HepG2 (cell line): ENCODE results near the gene NAPB. TPM values are rescaled to one million over a fixed set of nuclear protein-coding genes. Genes with fewer than 3 reads are reported as not detected.
A peak's percentile ranks its signal among the peaks of the same experiment; 100 is the strongest.

Experiments
- FOXK2 ChIP-seq: fragments of 450-650 bp; IDR thresholded peaks from 2 replicates; pipeline ENCODE4 v1.6.1; 2016
- GATAD2A ChIP-seq: IDR thresholded peaks from 2 replicates; pipeline ENCODE4 v1.6.1; 2016
- HDAC1 ChIP-seq: sonication (generic); formaldehyde crosslinking; IDR thresholded peaks from 2 replicates; pipeline ENCODE4 v1.5.1; 2020; ENCODE audit warnings: mild to moderate bottlenecking, missing genetic modification reagents
- KAT8 ChIP-seq: IDR thresholded peaks from 2 replicates; pipeline ENCODE4 v1.6.1; 2016; ENCODE audit warnings: missing genetic modification reagents, missing compliant biosample characterization
- KDM3A ChIP-seq: IDR thresholded peaks from 2 replicates; pipeline ENCODE4 v1.6.1; 2018; ENCODE audit warnings: low read depth, missing compliant biosample characterization
- NRL ChIP-seq: sonication (generic); formaldehyde crosslinking; IDR thresholded peaks from 2 replicates; pipeline ENCODE4 v1.5.0; 2020; ENCODE audit warnings: missing genetic modification reagents, mild to moderate bottlenecking, moderate library complexity, borderline replicate concordance
- SATB2 ChIP-seq: sonication (generic); formaldehyde crosslinking; IDR thresholded peaks from 2 replicates; pipeline ENCODE4 v1.5.0; 2020; ENCODE audit warnings: missing genetic modification reagents
- SMYD3 ChIP-seq: sonication (generic); formaldehyde crosslinking; IDR thresholded peaks from 2 replicates; pipeline ENCODE4 v1.8.1; 2023; ENCODE audit warnings: mild to moderate bottlenecking, missing genetic modification reagents
- TCF7 ChIP-seq: sonication (generic); IDR thresholded peaks from 2 replicates; pipeline ENCODE4 v1.6.1; 2016; ENCODE audit warnings: antibody characterized with exemption, low read depth
- TOPORS ChIP-seq: sonication (generic); formaldehyde crosslinking; IDR thresholded peaks from 2 replicates; pipeline ENCODE4 v1.8.0; 2023; ENCODE audit warnings: mild to moderate bottlenecking, missing genetic modification reagents
- ZBTB46 ChIP-seq: sonication (generic); formaldehyde crosslinking; IDR thresholded peaks from 2 replicates; pipeline ENCODE4 v1.4.0; 2020; ENCODE audit warnings: mild to moderate bottlenecking, missing genetic modification reagents, borderline replicate concordance
- ZNF121 ChIP-seq: sonication (generic); formaldehyde crosslinking; IDR thresholded peaks from 2 replicates; pipeline ENCODE4 v1.5.0; 2020; ENCODE audit warnings: mild to moderate bottlenecking, missing genetic modification reagents
- ZNF224 ChIP-seq: sonication (generic); formaldehyde crosslinking; IDR thresholded peaks from 2 replicates; pipeline ENCODE4 v1.5.0; 2020; ENCODE audit warnings: mild to moderate bottlenecking, missing genetic modification reagents
- ZNF792 ChIP-seq: IDR thresholded peaks from 2 replicates; pipeline ENCODE4 v1.6.1; 2016
- polyA plus RNA-seq, 8 experiments: library from polyadenylated mRNA; depleted of rRNA in 3 of 8; stranded (reverse) in 7 of 8; unstranded in 1 of 8; fragments of >200 nt; fragmentation: Illumina TruSeq in 4 of 8; extraction: Trizol in 4 of 8; gene quantifications; 2 replicates each; pipeline versions ENCODE4 v1.2.1 to v1.2.3, GENCODE V29; 2011 to 2016; ENCODE audit warnings: low read depth in 4 of 8, missing spikeins in 1 of 8, mixed read lengths in 1 of 8; ENCODE audit not compliant: insufficient read depth in 1 of 8
- total RNA-seq, 5 experiments: library from RNA; depleted of rRNA; stranded (reverse); fragments of >200 nt; fragmentation: Illumina TruSeq; extraction: Trizol; gene quantifications; 2 replicates each; pipeline ENCODE4 v1.2.3, GENCODE V29; 2016; ENCODE audit warnings: low read depth in 1 of 5
- TF ChIP-seq, protein P1 (sequence below): sonication (generic); formaldehyde crosslinking; IDR thresholded peaks from 2 replicates; pipeline ENCODE4 v1.4.0; 2020; ENCODE audit warnings: missing genetic modification reagents
- TF ChIP-seq, protein P2 (sequence below): sonication (generic); formaldehyde crosslinking; conservative IDR thresholded peaks from 2 replicates; pipeline ENCODE4 v1.4.0; 2020; ENCODE audit warnings: missing genetic modification reagents
- TF ChIP-seq, protein P3 (sequence below): sonication (generic); formaldehyde crosslinking; IDR thresholded peaks from 2 replicates; pipeline ENCODE4 v1.4.0; 2020; ENCODE audit warnings: missing genetic modification reagents, borderline replicate concordance

Gene NAPB
- total and polyA plus RNA-seq, 2 of the 13 experiments (the other 11 are each of a cell fraction or from before 2014, with no cell fraction given) = 15.2 to 16.1 TPM

DNA sequence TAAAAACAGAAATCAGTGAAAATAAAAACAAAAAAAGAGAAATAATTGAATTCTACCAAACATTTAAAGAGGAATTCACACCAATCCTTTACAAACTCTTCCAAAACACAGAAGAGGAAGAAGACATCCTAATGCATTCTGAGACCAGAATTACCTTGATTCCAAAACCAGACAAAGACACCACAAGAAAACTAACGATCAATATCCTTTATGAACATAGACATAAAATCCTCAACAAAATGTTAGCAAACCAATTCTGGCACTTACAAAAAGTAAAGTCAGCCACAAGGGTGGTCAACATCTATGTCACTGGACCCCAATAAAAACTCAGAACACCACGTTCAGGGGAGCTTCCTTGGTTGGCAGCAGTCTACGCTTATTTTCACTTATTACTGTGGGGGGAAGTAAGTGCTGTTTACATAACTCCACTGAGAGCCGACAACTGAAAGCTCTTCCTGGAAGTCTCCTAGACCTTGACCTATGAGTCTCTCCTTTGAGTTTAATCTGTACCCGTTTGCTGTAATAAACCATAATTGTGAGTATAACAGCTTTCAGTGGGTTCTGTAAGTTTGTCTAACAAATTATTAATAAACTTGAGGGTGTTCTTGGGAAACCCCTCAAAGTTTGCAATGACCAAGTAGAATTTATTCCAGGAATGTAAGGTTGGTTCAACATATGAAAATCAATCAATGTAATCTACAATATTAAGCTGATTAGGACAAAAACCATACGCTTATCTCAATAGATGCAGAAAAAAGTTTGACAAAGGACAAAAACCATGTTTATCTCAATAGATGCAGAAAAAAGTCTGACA is 34.8 kb downstream of the NAPB start (continued):
- TF ChIP-seq, protein P1, sequence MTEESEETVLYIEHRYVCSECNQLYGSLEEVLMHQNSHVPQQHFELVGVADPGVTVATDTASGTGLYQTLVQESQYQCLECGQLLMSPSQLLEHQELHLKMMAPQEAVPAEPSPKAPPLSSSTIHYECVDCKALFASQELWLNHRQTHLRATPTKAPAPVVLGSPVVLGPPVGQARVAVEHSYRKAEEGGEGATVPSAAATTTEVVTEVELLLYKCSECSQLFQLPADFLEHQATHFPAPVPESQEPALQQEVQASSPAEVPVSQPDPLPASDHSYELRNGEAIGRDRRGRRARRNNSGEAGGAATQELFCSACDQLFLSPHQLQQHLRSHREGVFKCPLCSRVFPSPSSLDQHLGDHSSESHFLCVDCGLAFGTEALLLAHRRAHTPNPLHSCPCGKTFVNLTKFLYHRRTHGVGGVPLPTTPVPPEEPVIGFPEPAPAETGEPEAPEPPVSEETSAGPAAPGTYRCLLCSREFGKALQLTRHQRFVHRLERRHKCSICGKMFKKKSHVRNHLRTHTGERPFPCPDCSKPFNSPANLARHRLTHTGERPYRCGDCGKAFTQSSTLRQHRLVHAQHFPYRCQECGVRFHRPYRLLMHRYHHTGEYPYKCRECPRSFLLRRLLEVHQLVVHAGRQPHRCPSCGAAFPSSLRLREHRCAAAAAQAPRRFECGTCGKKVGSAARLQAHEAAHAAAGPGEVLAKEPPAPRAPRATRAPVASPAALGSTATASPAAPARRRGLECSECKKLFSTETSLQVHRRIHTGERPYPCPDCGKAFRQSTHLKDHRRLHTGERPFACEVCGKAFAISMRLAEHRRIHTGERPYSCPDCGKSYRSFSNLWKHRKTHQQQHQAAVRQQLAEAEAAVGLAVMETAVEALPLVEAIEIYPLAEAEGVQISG (CRISPR knock-in tag) = no peak
- no peak for TF ChIP-seq HDAC1 (CRISPR knock-in tag)
- no peak for TF ChIP-seq ZNF224
- TF ChIP-seq KDM3A (CRISPR knock-in tag) = no peak; the same call in 1 of the 2 replicates
- no peak for TF ChIP-seq FOXK2
- TF ChIP-seq, protein P2, sequence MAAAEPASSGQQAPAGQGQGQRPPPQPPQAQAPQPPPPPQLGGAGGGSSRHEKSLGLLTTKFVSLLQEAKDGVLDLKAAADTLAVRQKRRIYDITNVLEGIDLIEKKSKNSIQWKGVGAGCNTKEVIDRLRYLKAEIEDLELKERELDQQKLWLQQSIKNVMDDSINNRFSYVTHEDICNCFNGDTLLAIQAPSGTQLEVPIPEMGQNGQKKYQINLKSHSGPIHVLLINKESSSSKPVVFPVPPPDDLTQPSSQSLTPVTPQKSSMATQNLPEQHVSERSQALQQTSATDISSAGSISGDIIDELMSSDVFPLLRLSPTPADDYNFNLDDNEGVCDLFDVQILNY (CRISPR knock-in tag) = no peak
- TF ChIP-seq GATAD2A = peak; percentile 88
- no peak for TF ChIP-seq TOPORS
- TF ChIP-seq, protein P3, sequence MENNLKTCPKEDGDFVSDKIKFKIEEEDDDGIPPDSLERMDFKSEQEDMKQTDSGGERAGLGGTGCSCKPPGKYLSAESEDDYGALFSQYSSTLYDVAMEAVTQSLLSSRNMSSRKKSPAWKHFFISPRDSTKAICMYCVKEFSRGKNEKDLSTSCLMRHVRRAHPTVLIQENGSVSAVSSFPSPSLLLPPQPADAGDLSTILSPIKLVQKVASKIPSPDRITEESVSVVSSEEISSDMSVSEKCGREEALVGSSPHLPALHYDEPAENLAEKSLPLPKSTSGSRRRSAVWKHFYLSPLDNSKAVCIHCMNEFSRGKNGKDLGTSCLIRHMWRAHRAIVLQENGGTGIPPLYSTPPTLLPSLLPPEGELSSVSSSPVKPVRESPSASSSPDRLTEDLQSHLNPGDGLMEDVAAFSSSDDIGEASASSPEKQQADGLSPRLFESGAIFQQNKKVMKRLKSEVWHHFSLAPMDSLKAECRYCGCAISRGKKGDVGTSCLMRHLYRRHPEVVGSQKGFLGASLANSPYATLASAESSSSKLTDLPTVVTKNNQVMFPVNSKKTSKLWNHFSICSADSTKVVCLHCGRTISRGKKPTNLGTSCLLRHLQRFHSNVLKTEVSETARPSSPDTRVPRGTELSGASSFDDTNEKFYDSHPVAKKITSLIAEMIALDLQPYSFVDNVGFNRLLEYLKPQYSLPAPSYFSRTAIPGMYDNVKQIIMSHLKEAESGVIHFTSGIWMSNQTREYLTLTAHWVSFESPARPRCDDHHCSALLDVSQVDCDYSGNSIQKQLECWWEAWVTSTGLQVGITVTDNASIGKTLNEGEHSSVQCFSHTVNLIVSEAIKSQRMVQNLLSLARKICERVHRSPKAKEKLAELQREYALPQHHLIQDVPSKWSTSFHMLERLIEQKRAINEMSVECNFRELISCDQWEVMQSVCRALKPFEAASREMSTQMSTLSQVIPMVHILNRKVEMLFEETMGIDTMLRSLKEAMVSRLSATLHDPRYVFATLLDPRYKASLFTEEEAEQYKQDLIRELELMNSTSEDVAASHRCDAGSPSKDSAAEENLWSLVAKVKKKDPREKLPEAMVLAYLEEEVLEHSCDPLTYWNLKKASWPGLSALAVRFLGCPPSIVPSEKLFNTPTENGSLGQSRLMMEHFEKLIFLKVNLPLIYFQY (CRISPR knock-in tag) = no peak
- TF ChIP-seq ZNF121 = no peak
- peak; percentile 63; the same call in 1 of the 2 replicates for TF ChIP-seq ZNF792
- TF ChIP-seq SMYD3 = no peak
- TF ChIP-seq SATB2 (CRISPR knock-in tag) = no peak; the same call in 1 of the 2 replicates
- no peak for TF ChIP-seq NRL (CRISPR knock-in tag)
- TF ChIP-seq KAT8 (CRISPR knock-in tag) = peak; percentile 75
- no peak for TF ChIP-seq ZBTB46 (CRISPR knock-in tag)
- peak; percentile 62 for TF ChIP-seq TCF7
